Vagina (tissue), 2 donors: ENCODE results near the gene RPTOR. TPM values are rescaled to one million over a fixed set of nuclear protein-coding genes. Genes with fewer than 3 reads are reported as not detected.
"Not testable (repeated sequence)": the region's sequence is repeated elsewhere in the genome, so short reads cannot be mapped to it uniquely, and the experiment has no call there.

Experiments
- DNase-seq, 2 donors: peaks; one replicate each; pipeline ENCODE4 v3.0.0-alpha.2; 2017; ENCODE audit errors: extremely low spot score in 2 of 2
- H3K27ac ChIP-seq: fragments of 200-600 bp; sonication (generic); one replicate; pipeline ENCODE4 v1.5.1; 2019
- H3K27me3 ChIP-seq: fragments of 200-600 bp; sonication (generic); one replicate; pipeline ENCODE4 v1.5.1; 2019
- H3K36me3 ChIP-seq, 2 donors: fragments of 200-600 bp; sonication (generic); one replicate each; pipeline ENCODE4 v1.5.1; 2017 to 2019
- H3K4me1 ChIP-seq: fragments of 200-600 bp; sonication (generic); one replicate; pipeline ENCODE4 v1.5.1; 2019
- H3K4me3 ChIP-seq, 2 donors: fragments of 200-600 bp; sonication (generic); 1 replicate in 1 of 2; 2 replicates in 1 of 2; pipeline ENCODE4 v1.5.1; 2016 to 2019
- H3K9me3 ChIP-seq: fragments of 200-600 bp; sonication (generic); one replicate; pipeline ENCODE4 v1.5.1; 2019
- POLR2A ChIP-seq, 2 donors: fragments of 450-650 bp; IDR thresholded peaks; one replicate each; pipeline ENCODE4 v1.6.1; 2017; ENCODE audit warnings: antibody characterized with exemption in 2 of 2, mild to moderate bottlenecking in 2 of 2, moderate library complexity in 2 of 2
- POLR2AphosphoS5 ChIP-seq, 2 donors: sonication (generic); formaldehyde crosslinking; IDR thresholded peaks; one replicate each; pipeline ENCODE4 v1.9.0; 2017; ENCODE audit warnings: antibody characterized with exemption in 2 of 2, mild to moderate bottlenecking in 2 of 2, low read depth in 1 of 2; ENCODE audit not compliant: insufficient read depth in 1 of 2
- intact Hi-C: fragments of 100-400 bp; cut with DNase I; formaldehyde crosslinking; loops from one replicate; pipeline ENCODE4 v1.15.1; 2023
- total RNA-seq: library from RNA; depleted of rRNA; stranded (reverse); fragments of >200 nt; gene quantifications from one replicate; pipeline ENCODE4 v1.2.3, GENCODE V29; 2016
- TF ChIP-seq, protein P1 (sequence below), 3 experiments: fragments of 450-650 bp in 2 of 3; fragments of 200-600 bp in 1 of 3; sonication (generic) in 1 of 3; IDR thresholded peaks; one replicate each; pipeline ENCODE4 v1.5.1; 2017 to 2019; ENCODE audit warnings: antibody characterized with exemption in 3 of 3, mild to moderate bottlenecking in 2 of 3, moderate library complexity in 2 of 3

The RPTOR gene
- total RNA-seq, 1 donor from 2014 or later, result 38.3 TPM

DNA sequence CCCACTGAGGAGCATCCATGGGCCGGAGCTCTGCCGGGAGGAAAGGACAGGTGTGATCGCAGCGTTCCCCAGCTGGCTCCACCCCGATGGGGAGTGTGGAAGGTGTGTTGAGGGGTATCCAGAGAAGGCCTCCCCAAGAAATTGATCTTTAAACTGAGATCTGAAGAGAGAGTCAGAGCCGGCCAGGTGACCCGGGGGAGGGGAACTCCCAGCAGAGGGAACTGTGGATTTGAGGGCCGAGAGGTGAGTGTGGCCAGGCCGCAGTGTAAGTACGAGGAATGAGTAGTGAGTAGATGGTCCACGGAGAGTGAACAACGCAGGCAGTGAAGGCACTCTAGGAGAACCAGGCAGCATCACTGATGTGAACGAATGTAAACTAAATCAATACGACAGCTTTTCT is 80.2 kb downstream of the RPTOR start:
- Histone ChIP-seq H3K36me3 (no peaks in the 10 kb centered on the region), H3K4me3 (no peak overlapping the region), H3K27me3 (no peaks in the 10 kb centered on the region), H3K27ac (no peak overlapping the region), H3K9me3 (no peaks in the 10 kb centered on the region), H3K4me1 (no peaks in the 10 kb centered on the region)
- no peak for DNase-seq
- intact Hi-C loops, result no loop called here
- TF ChIP-seq, protein P1, sequence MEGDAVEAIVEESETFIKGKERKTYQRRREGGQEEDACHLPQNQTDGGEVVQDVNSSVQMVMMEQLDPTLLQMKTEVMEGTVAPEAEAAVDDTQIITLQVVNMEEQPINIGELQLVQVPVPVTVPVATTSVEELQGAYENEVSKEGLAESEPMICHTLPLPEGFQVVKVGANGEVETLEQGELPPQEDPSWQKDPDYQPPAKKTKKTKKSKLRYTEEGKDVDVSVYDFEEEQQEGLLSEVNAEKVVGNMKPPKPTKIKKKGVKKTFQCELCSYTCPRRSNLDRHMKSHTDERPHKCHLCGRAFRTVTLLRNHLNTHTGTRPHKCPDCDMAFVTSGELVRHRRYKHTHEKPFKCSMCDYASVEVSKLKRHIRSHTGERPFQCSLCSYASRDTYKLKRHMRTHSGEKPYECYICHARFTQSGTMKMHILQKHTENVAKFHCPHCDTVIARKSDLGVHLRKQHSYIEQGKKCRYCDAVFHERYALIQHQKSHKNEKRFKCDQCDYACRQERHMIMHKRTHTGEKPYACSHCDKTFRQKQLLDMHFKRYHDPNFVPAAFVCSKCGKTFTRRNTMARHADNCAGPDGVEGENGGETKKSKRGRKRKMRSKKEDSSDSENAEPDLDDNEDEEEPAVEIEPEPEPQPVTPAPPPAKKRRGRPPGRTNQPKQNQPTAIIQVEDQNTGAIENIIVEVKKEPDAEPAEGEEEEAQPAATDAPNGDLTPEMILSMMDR (IDR thresholded peaks at IDR 0.05), result no peak
- TF ChIP-seq POLR2A (IDR thresholded peaks at IDR 0.05) (no peak), POLR2AphosphoS5 (IDR thresholded peaks at IDR 0.05; ENCODE audit: insufficient read depth in 1 of 2, low read depth in 1 of 2) (no peak)

DNA sequence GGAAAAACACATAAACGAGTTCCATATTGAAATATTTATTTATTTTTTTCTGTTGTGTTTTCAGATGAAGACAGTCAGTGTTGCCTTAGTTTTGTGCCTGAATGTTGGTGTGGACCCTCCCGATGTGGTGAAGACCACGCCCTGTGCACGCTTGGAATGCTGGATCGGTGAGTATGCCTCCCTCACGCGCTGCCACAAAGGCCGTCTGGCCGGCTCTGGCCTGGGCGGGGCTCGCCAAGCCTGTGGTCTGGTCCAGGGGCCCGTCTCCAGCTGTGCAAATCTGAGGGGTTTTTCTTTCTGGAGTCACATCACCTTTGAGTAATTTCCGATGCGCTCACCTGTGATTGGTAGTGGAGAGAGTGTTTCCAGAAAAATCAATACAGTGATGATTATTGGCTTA is 81.0 kb downstream of the RPTOR start:
- intact Hi-C loops, result no loop called here

DNA sequence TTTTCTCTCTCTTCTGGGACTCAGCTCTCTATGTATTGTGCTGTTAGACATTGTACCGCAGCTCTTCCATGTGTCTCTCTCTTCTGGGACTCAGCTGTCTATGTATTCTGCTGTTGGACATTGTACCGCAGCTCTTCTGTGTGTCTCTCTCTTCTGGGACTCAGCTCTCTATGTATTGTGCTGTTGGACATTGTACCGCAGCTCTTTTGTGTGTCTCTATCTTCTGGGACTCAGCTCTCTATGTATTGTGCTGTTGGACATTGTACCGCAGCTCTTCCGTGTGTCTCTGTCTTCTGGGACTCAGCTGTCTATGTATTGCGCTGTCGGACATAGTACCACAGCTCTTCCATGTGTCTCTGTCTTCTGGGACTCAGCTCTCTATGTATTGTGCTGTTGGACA is 84.2 kb downstream of the RPTOR start:
- H3K36me3 ChIP-seq, intact Hi-C loops, H3K9me3 ChIP-seq, DNase-seq, H3K4me1 ChIP-seq, H3K27me3 ChIP-seq, H3K27ac ChIP-seq, H3K4me3 ChIP-seq: not testable (repeated sequence)

More for the DNA sequence above, 81.0 kb downstream of the RPTOR start:
- Histone ChIP-seq H3K9me3 (no peaks in the 10 kb centered on the region), H3K27ac (no peak overlapping the region), H3K36me3 (no peaks in the 10 kb centered on the region), H3K4me3 (no peak overlapping the region), H3K27me3 (no peaks in the 10 kb centered on the region), H3K4me1 (no peaks in the 10 kb centered on the region)
- DNase-seq, result no peak
- TF ChIP-seq POLR2AphosphoS5 (IDR thresholded peaks at IDR 0.05; ENCODE audit: insufficient read depth in 1 of 2, low read depth in 1 of 2) (no peak), POLR2A (IDR thresholded peaks at IDR 0.05) (no peak)
- TF ChIP-seq, protein P1 (IDR thresholded peaks at IDR 0.05), result no peak

DNA sequence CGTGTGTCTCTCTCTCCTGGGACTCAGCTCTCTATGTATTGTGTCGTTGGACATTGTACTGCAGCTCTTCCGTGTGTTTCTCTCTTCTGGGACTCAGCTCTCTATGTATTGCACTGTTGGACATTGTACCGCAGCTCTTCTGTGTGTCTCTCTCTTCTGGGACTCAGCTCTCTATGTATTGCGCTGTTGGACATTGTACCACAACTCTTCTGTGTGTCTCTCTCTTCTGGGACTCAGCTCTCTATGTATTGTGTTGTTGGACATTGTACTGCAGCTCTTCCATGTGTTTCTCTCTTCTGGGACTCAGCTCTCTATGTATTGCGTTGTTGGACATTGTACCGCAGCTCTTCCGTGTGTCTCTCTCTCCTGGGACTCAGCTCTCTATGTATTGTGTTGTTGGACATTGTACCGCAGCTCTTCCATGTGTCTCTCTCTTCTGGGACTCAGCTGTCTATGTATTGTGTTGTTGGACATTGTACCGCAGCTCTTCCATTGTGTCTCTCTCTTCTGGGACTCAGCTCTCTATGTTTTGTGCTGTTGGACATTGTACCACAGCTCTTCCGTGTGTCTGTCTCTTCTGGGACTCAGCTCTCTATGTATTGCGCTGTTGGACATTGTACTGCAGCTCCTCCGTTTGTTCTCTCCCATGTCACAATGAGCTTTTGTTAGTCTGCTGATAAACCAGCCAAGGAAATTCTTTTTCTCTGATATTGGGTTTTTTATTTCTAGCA is 84.8 kb downstream of the RPTOR start:
- intact Hi-C loops, result no loop called here
- DNase-seq, result no peak
- no peak overlapping the region for H3K27ac ChIP-seq
- H3K4me1 ChIP-seq, result peaks cover 8% of the 10 kb centered on the region
- H3K9me3 ChIP-seq, result no peaks in the 10 kb centered on the region
- no peaks in the 10 kb centered on the region for H3K36me3 ChIP-seq
- no peak overlapping the region for H3K4me3 ChIP-seq
- no peak for TF ChIP-seq POLR2A (IDR thresholded peaks at IDR 0.05)
- no peak for TF ChIP-seq POLR2AphosphoS5 (IDR thresholded peaks at IDR 0.05; ENCODE audit: insufficient read depth in 1 of 2, low read depth in 1 of 2)
- TF ChIP-seq, protein P1 (IDR thresholded peaks at IDR 0.05), result no peak
- H3K27me3 ChIP-seq, result no peaks in the 10 kb centered on the region

DNA sequence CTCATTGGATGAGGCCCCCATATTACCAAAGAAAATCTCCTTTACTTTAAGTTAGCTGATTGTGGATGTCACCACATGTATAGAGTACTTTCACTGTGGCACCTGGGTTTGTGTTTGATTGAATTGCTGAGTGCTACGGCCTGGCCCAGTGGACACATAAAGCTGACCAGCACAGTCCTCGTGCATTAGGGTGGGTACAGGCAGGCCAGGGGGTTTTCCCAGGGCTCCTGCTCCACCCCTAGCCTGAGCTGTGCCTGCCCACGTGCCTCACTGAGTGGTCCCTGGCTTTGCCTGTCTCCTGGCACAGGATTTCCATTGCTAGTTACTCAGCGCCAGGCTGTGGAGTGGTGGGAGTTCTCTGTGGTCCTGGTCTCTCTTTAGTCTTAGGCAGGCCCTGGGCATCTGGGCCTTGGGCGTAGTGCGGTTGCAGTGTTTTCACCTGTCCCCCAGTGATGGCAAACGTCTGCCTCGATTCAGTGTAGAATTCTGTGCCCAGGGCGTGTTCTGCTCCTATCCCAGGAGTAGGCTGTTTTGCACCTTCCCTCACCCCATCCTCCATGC is 86.0 kb downstream of the RPTOR start:
- intact Hi-C loops, result no loop called here
- DNase-seq, result no peak
- Histone ChIP-seq H3K36me3 (no peaks in the 10 kb centered on the region), H3K9me3 (no peaks in the 10 kb centered on the region), H3K27me3 (no peaks in the 10 kb centered on the region), H3K27ac (no peak overlapping the region), H3K4me3 (no peak overlapping the region), H3K4me1 (peaks cover 8% of the 10 kb centered on the region)
- TF ChIP-seq POLR2A (IDR thresholded peaks at IDR 0.05), result no peak
- no peak for TF ChIP-seq POLR2AphosphoS5 (IDR thresholded peaks at IDR 0.05; ENCODE audit: insufficient read depth in 1 of 2, low read depth in 1 of 2)
- TF ChIP-seq, protein P1 (IDR thresholded peaks at IDR 0.05), result no peak
